ENCODE results near the gene GFY. TPM values are rescaled to one million over a fixed set of nuclear protein-coding genes. Genes with fewer than 3 reads are reported as not detected.
"Not testable (repeated sequence)": the region's sequence is repeated elsewhere in the genome, so short reads cannot be mapped to it uniquely, and the experiment has no call there.

The GFY gene
- total and polyA plus RNA-seq, 2 donors from 2014 or later, result not detected

GRCh38 chr19:49472936-49473335 is 47.7 kb downstream of the GFY start:
- H3K4me1 ChIP-seq (ENCODE audit: control insufficient read depth in 2 of 3, insufficient read depth in 2 of 3, low read depth in 1 of 3, low read length in 3 of 3), result peaks cover 0 to 10% (median 0%) of the 10 kb centered on the region in 3 donors
- no peak for TF ChIP-seq CTCF (IDR thresholded peaks at IDR 0.05; ENCODE audit: borderline replicate concordance, extremely low read depth, insufficient read depth)
- H3K27ac ChIP-seq (ENCODE audit: low read depth in 2 of 2, low read length in 2 of 2), result no peak overlapping the region
- H3K9me3 ChIP-seq (ENCODE audit: control insufficient read depth in 2 of 3, insufficient read depth in 1 of 3, low read length in 3 of 3), result no peaks in the 10 kb centered on the region
- H3K27me3 ChIP-seq (ENCODE audit: control insufficient read depth, insufficient read depth, low read length), result no peaks in the 10 kb centered on the region
- H3K4me3 ChIP-seq (ENCODE audit: low read length in 3 of 3), result no peak overlapping the region
- H3K9ac ChIP-seq (ENCODE audit: low read length in 3 of 3), result no peak overlapping the region
- no peak for DNase-seq
- H3K36me3 ChIP-seq (ENCODE audit: control insufficient read depth in 2 of 3, insufficient read depth in 3 of 3, low read length in 3 of 3), result no peaks in the 10 kb centered on the region
- intact Hi-C loops (cut with DNase I), result no loop called here
- no peak for FAIRE-seq

- Histone ChIP-seq H3K4me1 (ENCODE audit: control insufficient read depth in 2 of 3, insufficient read depth in 2 of 3, low read depth in 1 of 3, low read length in 3 of 3) (peaks cover 0 to 10% (median 0%) of the 10 kb centered on the region in 3 donors), H3K9ac (ENCODE audit: low read length in 3 of 3) (peak overlapping the region in 1 of 3 donors; percentile 86), H3K4me3 (ENCODE audit: low read length in 3 of 3) (peak overlapping the region in 2 of 3 donors; percentile 39 to 75)
- H3K27me3 ChIP-seq (ENCODE audit: control insufficient read depth, insufficient read depth, low read length); H3K36me3 ChIP-seq (ENCODE audit: control insufficient read depth in 2 of 3, insufficient read depth in 3 of 3, low read length in 3 of 3); intact Hi-C loops (cut with DNase I); DNase-seq; FAIRE-seq; H3K27ac ChIP-seq (ENCODE audit: low read depth in 2 of 2, low read length in 2 of 2); H3K9me3 ChIP-seq (ENCODE audit: control insufficient read depth in 2 of 3, insufficient read depth in 1 of 3, low read length in 3 of 3): not testable (repeated sequence)
Measured at GRCh38 chr19:49473501-49473867, 48.3 kb downstream of the GFY start.

GRCh38 chr19:49473868-49474541 is 48.8 kb downstream of the GFY start, which contains the start of gene FLT3LG:
TSS of gene FLT3LG (plus strand) at chr19:49474215. CDS start at chr19:49474640, 425 bp downstream.
- DNase-seq (peak; percentile 71 to 91 (median 84)), FAIRE-seq (no peak)
- peak within 1 kb of the TSS in 2 of 3 donors; percentile 60 to 86 for H3K9ac ChIP-seq (ENCODE audit: low read length in 3 of 3)
- H3K27me3 ChIP-seq (ENCODE audit: control insufficient read depth, insufficient read depth, low read length), result no peaks in the 10 kb centered on the region
- intact Hi-C loops (cut with DNase I), result no loop called here
- H3K9me3 ChIP-seq (ENCODE audit: control insufficient read depth in 2 of 3, insufficient read depth in 1 of 3, low read length in 3 of 3), result no peaks in the 10 kb centered on the region
- H3K27ac ChIP-seq (ENCODE audit: low read depth in 2 of 2, low read length in 2 of 2), result peak within 1 kb of the TSS; percentile 76 to 88
- peaks cover 0 to 9% (median 0%) of the 10 kb centered on the region in 3 donors for H3K4me1 ChIP-seq (ENCODE audit: control insufficient read depth in 2 of 3, insufficient read depth in 2 of 3, low read depth in 1 of 3, low read length in 3 of 3)
- H3K4me3 ChIP-seq (ENCODE audit: low read length in 3 of 3), result peak within 1 kb of the TSS; percentile 39 to 75 (median 42)
- H3K36me3 ChIP-seq (ENCODE audit: control insufficient read depth in 2 of 3, insufficient read depth in 3 of 3, low read length in 3 of 3), result no peaks in the 10 kb centered on the region
- peak; percentile 89 for TF ChIP-seq CTCF (IDR thresholded peaks at IDR 0.05; ENCODE audit: borderline replicate concordance, extremely low read depth, insufficient read depth)

GRCh38 chr19:49474542-49474924 is 49.3 kb downstream of the GFY start:
- no peak for TF ChIP-seq CTCF (IDR thresholded peaks at IDR 0.05; ENCODE audit: borderline replicate concordance, extremely low read depth, insufficient read depth)
- intact Hi-C loops (cut with DNase I), result no loop called here
- FAIRE-seq, result no peak
- Histone ChIP-seq H3K9ac (ENCODE audit: low read length in 3 of 3) (peak overlapping the region in 2 of 3 donors; percentile 60 to 86), H3K27ac (ENCODE audit: low read depth in 2 of 2, low read length in 2 of 2) (peak overlapping the region; percentile 76 to 88), H3K4me1 (ENCODE audit: control insufficient read depth in 2 of 3, insufficient read depth in 2 of 3, low read depth in 1 of 3, low read length in 3 of 3) (peaks cover 0 to 9% (median 0%) of the 10 kb centered on the region in 3 donors), H3K36me3 (ENCODE audit: control insufficient read depth in 2 of 3, insufficient read depth in 3 of 3, low read length in 3 of 3) (no peaks in the 10 kb centered on the region), H3K4me3 (ENCODE audit: low read length in 3 of 3) (peak overlapping the region in 2 of 3 donors; percentile 39 to 75), H3K27me3 (ENCODE audit: control insufficient read depth, insufficient read depth, low read length) (no peaks in the 10 kb centered on the region), H3K9me3 (ENCODE audit: control insufficient read depth in 2 of 3, insufficient read depth in 1 of 3, low read length in 3 of 3) (no peaks in the 10 kb centered on the region)
- DNase-seq, result peak in 1 of 5 donors; percentile 13

Data from kidney (tissue), 14 donors.